ENCODE results near the gene HEXD.

- TF ChIP-seq CTCF (IDR thresholded peaks at IDR 0.05; ENCODE audit: low read depth, low read length, poor library complexity, severe bottlenecking) (no peak), EZH2phosphoT487 (IDR thresholded peaks at IDR 0.05; ENCODE audit: borderline replicate concordance, low read length) (no peak)
Observed at GRCh38 chr17:82388223-82388921, 29.8 kb upstream of the HEXD start.
